Uterus (tissue), 2 donors: ENCODE results near the gene SERPINB11.

ENCODE experiments used
- CTCF ChIP-seq, 4 experiments: fragments of 200-600 bp in 2 of 4; fragments of 450-650 bp in 2 of 4; sonication (generic) in 2 of 4; IDR thresholded peaks; one replicate each; pipeline ENCODE4 v1.5.1; 2016 to 2019; ENCODE audit warnings: antibody characterized with exemption in 4 of 4, mild to moderate bottlenecking in 2 of 4, moderate library complexity in 1 of 4
- POLR2A ChIP-seq, 2 donors: fragments of 450-650 bp; IDR thresholded peaks; one replicate each; pipeline ENCODE4 v1.6.1; 2016; ENCODE audit warnings: antibody characterized with exemption in 2 of 2, mild to moderate bottlenecking in 1 of 2, moderate library complexity in 1 of 2

- no peak for TF ChIP-seq CTCF (IDR thresholded peaks at IDR 0.05)
- no peak for TF ChIP-seq POLR2A (IDR thresholded peaks at IDR 0.05)
Observed at GRCh38 chr18:63679820-63680606, 22.7 kb upstream of the SERPINB11 start.
